Measurements from ENCODE around the gene ITIH4.

ITIH4 gene

GRCh38 chr3:52829906-52830463 is 487 bp downstream of the ITIH4 start:
- no peak for DNase-seq

GRCh38 chr3:52829482-52829881 is 990 bp downstream of the ITIH4 start:
- DNase-seq, result no peak

GRCh38 chr3:52827866-52828376 is 2.6 kb downstream of the ITIH4 start:
- DNase-seq, result no peak

- no peak for DNase-seq
Observed at GRCh38 chr3:52827441-52827840, 3.0 kb downstream of the ITIH4 start.

GRCh38 chr3:52824037-52824436 is 6.4 kb downstream of the ITIH4 start:
- no peak for DNase-seq

- no peak for DNase-seq
Observed at GRCh38 chr3:52822363-52822762, 8.1 kb downstream of the ITIH4 start.

- no peak for DNase-seq
Observed at GRCh38 chr3:52820736-52821135, 9.7 kb downstream of the ITIH4 start.

GRCh38 chr3:52819936-52820335 is 10.5 kb downstream of the ITIH4 start:
- no peak for DNase-seq

GRCh38 chr3:52817860-52818259 is 12.6 kb downstream of the ITIH4 start:
- no peak for DNase-seq

- no peak for DNase-seq
Observed at GRCh38 chr3:52817221-52817620, 13.3 kb downstream of the ITIH4 start.

- DNase-seq, result no peak
Observed at GRCh38 chr3:52816654-52817053, 13.8 kb downstream of the ITIH4 start.

GRCh38 chr3:52816199-52816598 is 14.3 kb downstream of the ITIH4 start:
- no peak for DNase-seq

GRCh38 chr3:52813810-52814209 is 16.7 kb downstream of the ITIH4 start:
- DNase-seq, result no peak

GRCh38 chr3:52811452-52812011 is 18.9 kb downstream of the ITIH4 start:
- no peak for DNase-seq

- DNase-seq, result no peak
Observed at GRCh38 chr3:52810923-52811322, 19.5 kb downstream of the ITIH4 start.

- DNase-seq, result no peak
Observed at GRCh38 chr3:52809662-52810377, 20.7 kb downstream of the ITIH4 start.

GRCh38 chr3:52809149-52809548 is 21.3 kb downstream of the ITIH4 start:
- DNase-seq, result no peak

GRCh38 chr3:52805270-52806039 is 25.0 kb downstream of the ITIH4 start:
- DNase-seq, result no peak

GRCh38 chr3:52801839-52802238 is 28.6 kb downstream of the ITIH4 start:
- no peak for DNase-seq

- no peak for DNase-seq
Observed at GRCh38 chr3:52800079-52800478, 30.4 kb downstream of the ITIH4 start.

GRCh38 chr3:52798978-52799476 is 31.4 kb downstream of the ITIH4 start:
- DNase-seq, result no peak

- no peak for DNase-seq
Observed at GRCh38 chr3:52798376-52798977, 32.0 kb downstream of the ITIH4 start.

- DNase-seq, result no peak
Observed at GRCh38 chr3:52796411-52796810, 34.1 kb downstream of the ITIH4 start.

All from effector CD8-positive, alpha-beta T cell (primary cell).